H9 (cell line): ENCODE data around the gene SRCAP. TPM values are rescaled to one million over a fixed set of nuclear protein-coding genes. Genes with fewer than 3 reads are reported as not detected.

Experiments
- DNase-seq: peaks from one replicate; pipeline ENCODE4 v3.0.0-alpha.2; 2017
- H2AFZ ChIP-seq: one replicate; pipeline ENCODE4 v1.6.1; 2013; ENCODE audit warnings: mild to moderate bottlenecking, low read length, control low read depth, moderate library complexity
- H2AK5ac ChIP-seq: 2 replicates; pipeline ENCODE4 v1.6.1; 2013; ENCODE audit warnings: low read length, control low read depth, mixed read lengths; ENCODE audit not compliant: insufficient read length
- H2BK120ac ChIP-seq: one replicate; pipeline ENCODE4 v1.6.1; 2013; ENCODE audit warnings: low read depth, mild to moderate bottlenecking, low read length, control low read depth, inconsistent platforms; ENCODE audit not compliant: poor library complexity, severe bottlenecking
- H2BK12ac ChIP-seq: 2 replicates; pipeline ENCODE4 v1.6.1; 2013; ENCODE audit warnings: low read length, control low read depth, mixed read lengths, low read depth; ENCODE audit not compliant: insufficient read length
- H2BK15ac ChIP-seq: 2 replicates; pipeline ENCODE4 v1.6.1; 2013; ENCODE audit warnings: low read depth, low read length, control low read depth
- H2BK20ac ChIP-seq: one replicate; pipeline ENCODE4 v1.6.1; 2013; ENCODE audit warnings: low read depth, mild to moderate bottlenecking, low read length, control low read depth, inconsistent platforms; ENCODE audit not compliant: poor library complexity, severe bottlenecking
- H2BK5ac ChIP-seq: 2 replicates; pipeline ENCODE4 v1.6.1; 2013; ENCODE audit warnings: low read length, control low read depth, mixed read lengths; ENCODE audit not compliant: insufficient read length
- H3K14ac ChIP-seq: 2 replicates; pipeline ENCODE4 v1.6.1; 2013; ENCODE audit warnings: low read length, control low read depth; ENCODE audit not compliant: insufficient read depth
- H3K18ac ChIP-seq: 2 replicates; pipeline ENCODE4 v1.6.1; 2013; ENCODE audit warnings: low read depth, mild to moderate bottlenecking, mixed read lengths, low read length, control low read depth; ENCODE audit not compliant: insufficient read length
- H3K23ac ChIP-seq: 2 replicates; pipeline ENCODE4 v1.6.1; 2013; ENCODE audit warnings: low read length, control low read depth, mixed read lengths, low read depth; ENCODE audit not compliant: insufficient read length
- H3K23me2 ChIP-seq: 2 replicates; pipeline ENCODE4 v1.6.1; 2013; ENCODE audit warnings: low read depth, mild to moderate bottlenecking, mixed read lengths, low read length, control low read depth; ENCODE audit not compliant: insufficient read length, poor library complexity, severe bottlenecking
- H3K27ac ChIP-seq: 2 replicates; pipeline ENCODE4 v1.5.1; 2013; ENCODE audit warnings: low read length, control low read depth, mixed read lengths, low read depth; ENCODE audit not compliant: insufficient read length
- H3K27me3 ChIP-seq: 2 replicates; pipeline ENCODE4 v1.6.1; 2013; ENCODE audit warnings: low read length, control low read depth, inconsistent platforms; ENCODE audit not compliant: insufficient read depth
- H3K4ac ChIP-seq: 2 replicates; pipeline ENCODE4 v1.6.1; 2013; ENCODE audit warnings: low read depth, mild to moderate bottlenecking, control low read depth, inconsistent platforms, low read length, moderate library complexity
- H3K4me1 ChIP-seq: 2 replicates; pipeline ENCODE4 v1.6.1; 2013; ENCODE audit warnings: low read length, control low read depth, inconsistent platforms; ENCODE audit not compliant: insufficient read depth
- H3K4me2 ChIP-seq: 2 replicates; pipeline ENCODE4 v1.6.1; 2013; ENCODE audit warnings: low read length, control low read depth, mixed read lengths; ENCODE audit not compliant: insufficient read length, insufficient read depth
- H3K56ac ChIP-seq: 2 replicates; pipeline ENCODE4 v1.6.1; 2013; ENCODE audit warnings: low read depth, mild to moderate bottlenecking, mixed read lengths, low read length, control low read depth; ENCODE audit not compliant: insufficient read length
- H3K79me1 ChIP-seq: 2 replicates; pipeline ENCODE4 v1.6.1; 2013; ENCODE audit warnings: low read depth, mild to moderate bottlenecking, moderate library complexity, low read length, control low read depth, inconsistent platforms; ENCODE audit not compliant: insufficient read depth, poor library complexity, severe bottlenecking
- H3K79me2 ChIP-seq: 2 replicates; pipeline ENCODE4 v1.6.1; 2013; ENCODE audit warnings: low read length, control low read depth, inconsistent platforms; ENCODE audit not compliant: insufficient read depth
- H3K9ac ChIP-seq: 2 replicates; pipeline ENCODE4 v1.6.1; 2013; ENCODE audit warnings: low read length, control low read depth, mixed read lengths; ENCODE audit not compliant: insufficient read length; ENCODE audit errors: extremely low read depth
- H3K9me3 ChIP-seq: one replicate; pipeline ENCODE4 v1.6.1; 2013; ENCODE audit warnings: low read depth, low read length, inconsistent platforms; ENCODE audit not compliant: control insufficient read depth
- H3T11ph ChIP-seq: one replicate; pipeline ENCODE4 v1.6.1; 2013; ENCODE audit warnings: mild to moderate bottlenecking, low read length, control low read depth, inconsistent platforms
- H4K20me1 ChIP-seq: one replicate; pipeline ENCODE4 v1.6.1; 2013; ENCODE audit not compliant: control insufficient read depth, insufficient read length, insufficient read depth
- H4K5ac ChIP-seq: 2 replicates; pipeline ENCODE4 v1.6.1; 2013; ENCODE audit warnings: low read depth, mild to moderate bottlenecking, mixed read lengths, low read length, control low read depth; ENCODE audit not compliant: insufficient read length
- H4K8ac ChIP-seq: replicated peaks from 2 replicates; pipeline ENCODE4 v1.6.1; 2013; ENCODE audit warnings: low read length, control low read depth, mixed read lengths, low read depth; ENCODE audit not compliant: insufficient read length
- H4K91ac ChIP-seq: 2 replicates; pipeline ENCODE4 v1.6.1; 2013; ENCODE audit warnings: low read depth, mild to moderate bottlenecking, moderate library complexity, mixed read lengths, low read length, control low read depth; ENCODE audit not compliant: insufficient read length
- H3K27ac Mint-ChIP-seq, 3 experiments: 2 replicates in 2 of 3; 3 replicates in 1 of 3; pipeline ENCODE4 v1.8.0; 2020 to 2021; ENCODE audit warnings: mixed read lengths in 3 of 3, mild to moderate bottlenecking in 1 of 3, moderate library complexity in 1 of 3
- H3K27me3 Mint-ChIP-seq: 2 replicates; pipeline ENCODE4 v1.8.0; 2021; ENCODE audit warnings: low read depth, mild to moderate bottlenecking, moderate library complexity, mixed read lengths
- H3K36me3 Mint-ChIP-seq, 3 experiments: 2 replicates in 2 of 3; 3 replicates in 1 of 3; pipeline ENCODE4 v1.8.0; 2020 to 2021; ENCODE audit warnings: low read depth in 3 of 3, mixed read lengths in 3 of 3; ENCODE audit not compliant: insufficient read depth in 1 of 3
- H3K4me1 Mint-ChIP-seq, 2 experiments: 2 replicates each; pipeline ENCODE4 v1.8.0; 2020; ENCODE audit warnings: mixed read lengths in 2 of 2
- H3K4me3 Mint-ChIP-seq, 2 experiments: 2 replicates in 1 of 2; 3 replicates in 1 of 2; pipeline ENCODE4 v1.8.0; 2020 to 2021; ENCODE audit warnings: mild to moderate bottlenecking in 2 of 2, mixed read lengths in 2 of 2, moderate library complexity in 1 of 2
- H3K9me3 Mint-ChIP-seq, 2 experiments: 2 replicates in 1 of 2; 3 replicates in 1 of 2; pipeline ENCODE4 v1.8.0; 2020; ENCODE audit warnings: mild to moderate bottlenecking in 2 of 2, mixed read lengths in 2 of 2, moderate library complexity in 1 of 2
- WGBS: extraction: QIAGEN DNeasy Blood & Tissue Kit; methylation state at CpG from one replicate; pipeline ENCODE4 v1.1.7; 2013; ENCODE audit warnings: missing lambda C conversion rate, low lambda C conversion rate, mixed read lengths; ENCODE audit not compliant: insufficient read length; ENCODE audit errors: extremely low coverage; 5-methylcytosine and 5-hydroxymethylcytosine counted together
- total RNA-seq: library from RNA; stranded (reverse); gene quantifications from 2 replicates; pipeline ENCODE4 v1.2.1, GENCODE V29; 2021
- TF ChIP-seq, protein P1 (sequence below): fragments of 200-600 bp; sonication (generic); conservative IDR thresholded peaks from 3 replicates; pipeline ENCODE4 v1.8.0; 2021; ENCODE audit warnings: antibody characterized with exemption, mild to moderate bottlenecking

The SRCAP gene
- total RNA-seq, 1 experiment from 2014 or later, result 63.1 TPM

DNA sequence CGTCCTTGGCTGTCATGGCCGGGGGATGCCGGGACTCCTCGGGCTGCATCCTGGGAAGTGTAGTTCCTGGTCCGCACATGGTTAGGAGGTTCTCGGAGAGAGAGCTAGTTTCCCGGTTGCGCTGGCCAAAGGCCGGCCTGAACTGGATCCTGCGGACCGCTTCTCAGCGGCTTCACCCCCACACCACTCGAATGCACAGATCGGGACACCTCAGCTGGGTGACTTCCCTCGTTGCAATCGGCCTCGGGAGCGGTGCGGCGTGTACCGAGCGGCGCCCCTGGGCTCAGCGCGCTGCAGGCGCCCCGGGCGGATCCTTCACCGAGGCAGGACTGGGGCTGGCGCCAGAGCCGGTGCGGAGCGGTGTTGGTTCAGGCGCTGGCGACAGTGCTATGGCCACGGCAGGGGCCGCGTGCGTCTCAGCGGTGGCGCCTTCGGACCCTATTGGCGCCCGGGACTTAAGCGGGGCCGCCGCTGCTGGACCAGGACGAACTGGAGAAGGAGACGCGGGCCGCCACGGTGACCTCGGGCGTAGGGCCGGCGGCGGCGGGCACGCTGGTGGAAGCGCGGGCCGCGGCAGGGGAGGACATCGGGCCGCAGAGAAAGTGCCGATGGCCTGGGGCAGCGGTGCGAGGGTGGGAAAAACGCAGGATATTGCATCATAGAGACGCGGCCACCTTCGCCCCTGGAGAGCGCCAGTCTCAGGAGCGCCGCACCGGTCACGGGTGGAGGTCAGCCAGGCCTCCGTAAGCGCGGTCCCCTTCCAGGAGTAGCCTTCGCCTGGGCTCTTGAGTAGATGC is 76.6 kb downstream of the SRCAP start:
- Histone ChIP-seq H3K27me3 (no peaks in the 10 kb centered on the region), H4K91ac (no peak overlapping the region), H3K79me1 (no peaks in the 10 kb centered on the region), H3K56ac (no peak overlapping the region), H3K9ac (peak overlapping the region; percentile 38), H3K23ac (no peak overlapping the region), H2BK12ac (no peak overlapping the region), H3K79me2 (no peaks in the 10 kb centered on the region), H2AFZ (no peak overlapping the region), H2BK15ac (no peak overlapping the region; the same call in 1 of the 2 replicates), H4K5ac (no peak overlapping the region), H3K18ac (peak overlapping the region; percentile 27), H3T11ph (no peak overlapping the region), H3K27ac (no peak overlapping the region), H2BK5ac (no peak overlapping the region), H3K4me1 (no peaks in the 10 kb centered on the region), H3K9me3 (no peaks in the 10 kb centered on the region), H4K20me1 (no peaks in the 10 kb centered on the region), H3K4me2 (peak overlapping the region; percentile 73), H3K23me2 (peaks cover 4% of the 10 kb centered on the region), H3K4ac (no peak overlapping the region), H2AK5ac (no peak overlapping the region), H4K8ac (no peak overlapping the region), H3K14ac (peak overlapping the region; percentile 26), H2BK20ac (no peak overlapping the region), H2BK120ac (no peak overlapping the region)
- no CpG with 5 or more reads among the region's 81 CpGs for WGBS
- Mint-ChIP-seq H3K4me3 (peak overlapping the region; percentile 93 to 96), H3K27ac (peak overlapping the region; percentile 95 to 99 (median 98)), H3K4me1 (peaks cover 18 to 24% of the 10 kb centered on the region in 2 experiments), H3K27me3 (peaks cover 3% of the 10 kb centered on the region; the same call in 1 of the 2 replicates), H3K9me3 (no peaks in the 10 kb centered on the region), H3K36me3 (peaks cover 23 to 41% (median 26%) of the 10 kb centered on the region in 3 experiments)
- TF ChIP-seq, protein P1, sequence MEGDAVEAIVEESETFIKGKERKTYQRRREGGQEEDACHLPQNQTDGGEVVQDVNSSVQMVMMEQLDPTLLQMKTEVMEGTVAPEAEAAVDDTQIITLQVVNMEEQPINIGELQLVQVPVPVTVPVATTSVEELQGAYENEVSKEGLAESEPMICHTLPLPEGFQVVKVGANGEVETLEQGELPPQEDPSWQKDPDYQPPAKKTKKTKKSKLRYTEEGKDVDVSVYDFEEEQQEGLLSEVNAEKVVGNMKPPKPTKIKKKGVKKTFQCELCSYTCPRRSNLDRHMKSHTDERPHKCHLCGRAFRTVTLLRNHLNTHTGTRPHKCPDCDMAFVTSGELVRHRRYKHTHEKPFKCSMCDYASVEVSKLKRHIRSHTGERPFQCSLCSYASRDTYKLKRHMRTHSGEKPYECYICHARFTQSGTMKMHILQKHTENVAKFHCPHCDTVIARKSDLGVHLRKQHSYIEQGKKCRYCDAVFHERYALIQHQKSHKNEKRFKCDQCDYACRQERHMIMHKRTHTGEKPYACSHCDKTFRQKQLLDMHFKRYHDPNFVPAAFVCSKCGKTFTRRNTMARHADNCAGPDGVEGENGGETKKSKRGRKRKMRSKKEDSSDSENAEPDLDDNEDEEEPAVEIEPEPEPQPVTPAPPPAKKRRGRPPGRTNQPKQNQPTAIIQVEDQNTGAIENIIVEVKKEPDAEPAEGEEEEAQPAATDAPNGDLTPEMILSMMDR, result no peak
- DNase-seq, result peak; percentile 89
